ENCODE measurements around the gene NCAM1.

NCAM1 gene

GRCh38 chr11:113174882-113175281, 213.7 kb downstream of the NCAM1 start:
- no peak for DNase-seq

GRCh38 chr11:113176599-113177360, 215.6 kb downstream of the NCAM1 start:
- no peak for DNase-seq

- no peak for DNase-seq
Measured at GRCh38 chr11:113177671-113178070, 216.5 kb downstream of the NCAM1 start.

- DNase-seq = no peak
Measured at GRCh38 chr11:113178381-113179070, 217.3 kb downstream of the NCAM1 start.

GRCh38 chr11:113179181-113179704, 218.0 kb downstream of the NCAM1 start:
- DNase-seq = no peak

- no peak for DNase-seq
Measured at GRCh38 chr11:113181094-113181493, 219.9 kb downstream of the NCAM1 start.

- DNase-seq = no peak
Measured at GRCh38 chr11:113182288-113182687, 221.1 kb downstream of the NCAM1 start.

GRCh38 chr11:113184498-113184897, 223.3 kb downstream of the NCAM1 start:
- no peak for DNase-seq

- no peak for DNase-seq
Measured at GRCh38 chr11:113188371-113188834, 227.2 kb downstream of the NCAM1 start.

- DNase-seq = no peak
Measured at GRCh38 chr11:113189909-113190667, 228.9 kb downstream of the NCAM1 start.

GRCh38 chr11:113192121-113192925, 231.1 kb downstream of the NCAM1 start:
- DNase-seq = no peak

- no peak for DNase-seq
Measured at GRCh38 chr11:113193016-113193415, 231.8 kb downstream of the NCAM1 start.

GRCh38 chr11:113193946-113194345, 232.7 kb downstream of the NCAM1 start:
- DNase-seq = no peak

- no peak for DNase-seq
Measured at GRCh38 chr11:113195728-113196127, 234.5 kb downstream of the NCAM1 start.

- no peak for DNase-seq
Measured at GRCh38 chr11:113197446-113197845, 236.2 kb downstream of the NCAM1 start.

- no peak for DNase-seq
Measured at GRCh38 chr11:113198972-113199661, 237.9 kb downstream of the NCAM1 start.

- no peak for DNase-seq
Measured at GRCh38 chr11:113199866-113200265, 238.6 kb downstream of the NCAM1 start.

- DNase-seq = no peak
Measured at GRCh38 chr11:113201054-113201818, 240.0 kb downstream of the NCAM1 start.

GRCh38 chr11:113202431-113202830, 241.2 kb downstream of the NCAM1 start:
- DNase-seq = no peak

- DNase-seq = no peak
Measured at GRCh38 chr11:113203141-113203753, 242.0 kb downstream of the NCAM1 start.

- DNase-seq = no peak
Measured at GRCh38 chr11:113204280-113204679, 243.1 kb downstream of the NCAM1 start.
